Endodermal cell (in vitro differentiated cells): ENCODE results near the gene ARL14. TPM values are rescaled to one million over a fixed set of nuclear protein-coding genes. Genes with fewer than 3 reads are reported as not detected.
"Not testable (repeated sequence)": the region's sequence is repeated elsewhere in the genome, so short reads cannot be mapped to it uniquely, and the experiment has no call there.

ENCODE experiments used
- DNase-seq: peaks from one replicate; pipeline ENCODE4 v3.0.0-alpha.2; 2017
- H3K27ac ChIP-seq: 2 replicates; pipeline ENCODE4 v1.5.1; 2013; ENCODE audit warnings: mild to moderate bottlenecking, low read depth, low read length, moderate library complexity
- H3K27me3 ChIP-seq: 2 replicates; pipeline ENCODE4 v1.6.1; 2013; ENCODE audit warnings: mild to moderate bottlenecking, low read length, moderate library complexity; ENCODE audit not compliant: insufficient read depth, control insufficient read depth, poor library complexity, severe bottlenecking
- H3K36me3 ChIP-seq: 2 replicates; pipeline ENCODE4 v1.7.0; 2013; ENCODE audit warnings: mild to moderate bottlenecking, low read length, moderate library complexity; ENCODE audit not compliant: control insufficient read depth, insufficient read depth
- H3K4me1 ChIP-seq: one replicate; pipeline ENCODE4 v1.7.0; 2013; ENCODE audit warnings: low read length; ENCODE audit not compliant: control insufficient read depth, insufficient read depth
- H3K4me3 ChIP-seq: 2 replicates; pipeline ENCODE4 v1.5.1; 2013; ENCODE audit warnings: mild to moderate bottlenecking, low read length, moderate library complexity
- H3K9ac ChIP-seq: 2 replicates; pipeline ENCODE4 v1.6.1; 2013; ENCODE audit warnings: mild to moderate bottlenecking, low read length, moderate library complexity; ENCODE audit not compliant: poor library complexity, severe bottlenecking; ENCODE audit errors: extremely low read depth
- H3K9me3 ChIP-seq: 2 replicates; pipeline ENCODE4 v1.6.1; 2013; ENCODE audit warnings: mild to moderate bottlenecking, low read length, moderate library complexity; ENCODE audit not compliant: control insufficient read depth
- H3K27ac Mint-ChIP-seq: 2 replicates; pipeline ENCODE4 v1.8.0; 2020; ENCODE audit warnings: mixed read lengths
- H3K27me3 Mint-ChIP-seq: 2 replicates; pipeline ENCODE4 v1.8.0; 2021; ENCODE audit warnings: mild to moderate bottlenecking, mixed read lengths; ENCODE audit not compliant: insufficient read depth
- H3K36me3 Mint-ChIP-seq: 2 replicates; pipeline ENCODE4 v1.8.0; 2020; ENCODE audit warnings: low read depth, mixed read lengths
- H3K4me1 Mint-ChIP-seq: 2 replicates; pipeline ENCODE4 v1.8.0; 2020; ENCODE audit warnings: mixed read lengths
- H3K4me3 Mint-ChIP-seq: 2 replicates; pipeline ENCODE4 v1.8.0; 2020; ENCODE audit warnings: mild to moderate bottlenecking, moderate library complexity, mixed read lengths
- H3K9me3 Mint-ChIP-seq: 2 replicates; pipeline ENCODE4 v1.8.0; 2020; ENCODE audit warnings: mild to moderate bottlenecking, mixed read lengths
- WGBS, 2 experiments: methylation state at CpG; one replicate each; pipeline versions ENCODE4 v1.1.5 to v1.1.7; 2013; ENCODE audit warnings: missing lambda C conversion rate in 2 of 2, mixed read lengths in 1 of 2; ENCODE audit not compliant: insufficient coverage in 1 of 2, insufficient read length in 1 of 2; 5-methylcytosine and 5-hydroxymethylcytosine counted together
- total RNA-seq, 2 donors: library from RNA; stranded (reverse); fragmentation: NEBNext Ultra II Directional in 1 of 2; extraction: Animal tissue kit (Norgen Biotek cat#: 25700) in 1 of 2; gene quantifications; 2 replicates in 1 of 2; 3 replicates in 1 of 2; pipeline ENCODE4 v1.2.1, GENCODE V29; 2021
- TF ChIP-seq, protein P1 (sequence below): fragments of 200-600 bp; sonication (generic); conservative IDR thresholded peaks from 2 replicates; pipeline ENCODE4 v1.5.0; 2021; ENCODE audit warnings: antibody characterized with exemption, mild to moderate bottlenecking

Gene ARL14
- total RNA-seq, 2 donors from 2014 or later = not detected

DNA sequence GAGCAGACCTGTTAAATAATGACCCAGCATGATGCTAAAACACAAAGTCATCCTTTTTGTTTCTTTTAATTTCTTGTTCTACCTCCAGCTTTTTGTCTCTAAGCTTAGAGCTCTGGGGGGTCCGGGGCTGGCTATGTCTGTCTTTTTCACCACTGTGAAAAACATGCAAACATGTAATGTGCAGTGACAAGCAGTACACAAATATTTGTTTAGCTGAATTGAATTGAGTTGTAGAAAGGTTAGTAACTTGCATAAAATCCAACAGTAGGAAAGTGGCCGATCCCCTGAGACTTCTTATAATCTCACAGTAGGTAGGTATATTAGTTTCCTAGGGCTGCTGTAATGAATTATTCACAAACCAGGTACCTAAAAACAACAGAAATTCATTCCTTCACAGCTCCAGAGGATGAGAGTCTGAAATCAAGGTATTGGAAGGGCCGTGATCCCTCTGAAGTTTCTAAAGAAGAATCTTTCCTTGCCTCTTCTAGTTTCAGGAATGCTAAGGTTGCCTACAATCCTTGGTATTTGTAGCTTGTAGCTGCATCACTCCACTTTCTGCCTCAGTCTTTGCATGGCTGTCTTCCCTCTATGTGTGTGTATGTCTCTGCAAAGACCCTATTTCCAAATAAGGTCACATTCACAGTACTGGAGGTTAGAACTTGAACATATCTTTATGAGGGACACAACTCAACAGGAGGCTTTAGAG lies 32.7 kb downstream of the ARL14 start:
- TF ChIP-seq, protein P1, sequence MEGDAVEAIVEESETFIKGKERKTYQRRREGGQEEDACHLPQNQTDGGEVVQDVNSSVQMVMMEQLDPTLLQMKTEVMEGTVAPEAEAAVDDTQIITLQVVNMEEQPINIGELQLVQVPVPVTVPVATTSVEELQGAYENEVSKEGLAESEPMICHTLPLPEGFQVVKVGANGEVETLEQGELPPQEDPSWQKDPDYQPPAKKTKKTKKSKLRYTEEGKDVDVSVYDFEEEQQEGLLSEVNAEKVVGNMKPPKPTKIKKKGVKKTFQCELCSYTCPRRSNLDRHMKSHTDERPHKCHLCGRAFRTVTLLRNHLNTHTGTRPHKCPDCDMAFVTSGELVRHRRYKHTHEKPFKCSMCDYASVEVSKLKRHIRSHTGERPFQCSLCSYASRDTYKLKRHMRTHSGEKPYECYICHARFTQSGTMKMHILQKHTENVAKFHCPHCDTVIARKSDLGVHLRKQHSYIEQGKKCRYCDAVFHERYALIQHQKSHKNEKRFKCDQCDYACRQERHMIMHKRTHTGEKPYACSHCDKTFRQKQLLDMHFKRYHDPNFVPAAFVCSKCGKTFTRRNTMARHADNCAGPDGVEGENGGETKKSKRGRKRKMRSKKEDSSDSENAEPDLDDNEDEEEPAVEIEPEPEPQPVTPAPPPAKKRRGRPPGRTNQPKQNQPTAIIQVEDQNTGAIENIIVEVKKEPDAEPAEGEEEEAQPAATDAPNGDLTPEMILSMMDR = no peak
- Mint-ChIP-seq H3K4me3 (no peak overlapping the region), H3K27me3 (peaks cover 2% of the 10 kb centered on the region), H3K36me3 (no peaks in the 10 kb centered on the region), H3K27ac (no peak overlapping the region), H3K4me1 (no peaks in the 10 kb centered on the region), H3K9me3 (no peaks in the 10 kb centered on the region)
- no peaks in the 10 kb centered on the region for H3K4me1 ChIP-seq
- peaks cover 17% of the 10 kb centered on the region for H3K27me3 ChIP-seq
- H3K9ac ChIP-seq = no peak overlapping the region
- no peaks in the 10 kb centered on the region for H3K9me3 ChIP-seq
- 85 to 89% methylated on average over 2 to 3 of the region's 3 CpGs for WGBS, 2 experiments
- DNase-seq = no peak
- H3K36me3 ChIP-seq = no peaks in the 10 kb centered on the region
- no peak overlapping the region for H3K27ac ChIP-seq
- H3K4me3 ChIP-seq = no peak overlapping the region

DNA sequence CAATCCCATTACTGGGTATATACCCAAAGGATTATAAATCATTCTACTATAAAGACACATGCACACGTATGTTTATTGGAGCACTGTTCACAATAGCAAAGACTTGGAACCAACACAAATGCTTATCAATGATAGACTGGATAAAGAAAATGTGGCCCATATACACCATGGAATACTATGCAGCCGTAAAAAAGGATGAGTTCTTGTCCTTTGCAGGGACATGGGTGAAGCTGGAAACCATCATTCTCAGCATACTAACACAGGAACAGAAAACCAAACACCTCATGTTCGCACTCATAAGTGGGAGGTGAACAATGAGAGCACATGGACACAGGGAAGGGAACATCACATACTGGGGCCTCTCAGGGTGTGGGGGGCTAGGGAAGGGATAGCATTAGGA lies 36.2 kb downstream of the ARL14 start:
- H3K4me1 ChIP-seq, H3K4me3 Mint-ChIP-seq, H3K4me1 Mint-ChIP-seq, H3K27me3 ChIP-seq, H3K9me3 ChIP-seq, H3K9ac ChIP-seq, H3K27ac ChIP-seq, H3K27me3 Mint-ChIP-seq, H3K36me3 ChIP-seq, H3K36me3 Mint-ChIP-seq, H3K9me3 Mint-ChIP-seq, H3K27ac Mint-ChIP-seq, DNase-seq, H3K4me3 ChIP-seq: not testable (repeated sequence)
- 87 to 100% methylated on average over 1 to 3 of the region's 3 CpGs for WGBS, 2 experiments

DNA sequence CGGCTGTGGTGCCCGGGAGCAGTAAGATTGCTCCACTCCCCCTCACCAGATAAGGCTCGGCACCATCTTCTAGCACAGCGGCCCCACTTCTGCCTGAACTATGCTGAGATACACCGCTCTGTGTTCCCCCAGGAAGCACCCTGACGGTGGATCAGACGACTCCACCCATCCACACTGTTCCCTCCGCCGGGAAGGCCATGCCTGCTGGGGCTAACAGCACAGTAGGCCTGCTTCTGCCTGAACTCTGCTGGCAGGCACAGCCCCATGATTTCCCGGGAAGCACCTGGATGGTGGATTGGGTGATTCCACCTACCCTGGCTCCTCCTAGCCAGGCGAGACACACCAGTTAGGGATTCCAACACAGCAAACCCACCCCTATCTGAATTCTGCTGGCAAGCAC lies 42.8 kb downstream of the ARL14 start:
- no peaks in the 10 kb centered on the region for H3K36me3 Mint-ChIP-seq
- Histone ChIP-seq H3K27me3 (no peaks in the 10 kb centered on the region), H3K4me1 (no peaks in the 10 kb centered on the region), H3K4me3 (no peak overlapping the region), H3K27ac (no peak overlapping the region), H3K9ac (no peak overlapping the region), H3K36me3 (no peaks in the 10 kb centered on the region), H3K9me3 (no peaks in the 10 kb centered on the region)
- 91 to 95% methylated on average over 5 to 11 of the region's 11 CpGs for WGBS, 2 experiments
- H3K4me3 Mint-ChIP-seq = no peak overlapping the region
- H3K27me3 Mint-ChIP-seq = no peaks in the 10 kb centered on the region
- H3K4me1 Mint-ChIP-seq = peaks cover 3% of the 10 kb centered on the region
- DNase-seq = no peak
- no peak overlapping the region for H3K27ac Mint-ChIP-seq
- H3K9me3 Mint-ChIP-seq = peaks cover under 1% of the 10 kb centered on the region
- TF ChIP-seq, protein P1 = no peak
